Measurements from ENCODE around the gene CLDN2.

DNA sequence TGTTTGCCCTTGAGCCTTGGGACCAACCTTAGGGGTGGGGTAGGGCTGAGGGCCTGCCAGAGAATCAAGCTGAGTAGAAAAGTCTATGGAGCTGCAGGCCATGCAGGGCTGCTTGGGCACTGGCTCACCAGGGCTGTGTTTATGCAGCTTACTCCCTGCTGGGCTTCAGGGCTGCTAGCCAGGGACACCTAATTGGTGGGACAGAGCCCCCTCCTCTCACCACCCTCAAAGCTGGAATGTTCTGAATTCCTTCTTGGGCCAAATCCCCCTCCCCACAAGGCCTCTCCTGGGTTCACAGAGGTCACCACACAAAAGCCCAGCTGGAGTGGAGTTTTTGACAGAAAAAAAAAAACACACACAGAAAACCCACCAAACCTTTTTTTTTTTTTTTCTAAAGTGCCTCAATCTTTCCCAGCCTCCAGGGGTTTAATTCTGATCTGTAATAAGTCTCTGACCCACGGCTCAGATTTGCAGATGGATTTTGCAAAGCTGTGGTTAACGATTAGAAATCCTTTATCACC is at the start of gene CLDN2:
- TF ChIP-seq POLR2A (IDR thresholded peaks at IDR 0.05; ENCODE audit: low read depth, low read length) = no peak
- no peak for TF ChIP-seq POLR2AphosphoS5 (IDR thresholded peaks at IDR 0.05; ENCODE audit: low read depth, low read length)
- no peak for TF ChIP-seq SPI1 (IDR thresholded peaks at IDR 0.05; ENCODE audit: low read depth, low read length)
- no peak for TF ChIP-seq TAF1 (IDR thresholded peaks at IDR 0.05; ENCODE audit: low read depth, low read length)
